ENCODE data around the gene MYT1. TPM values are rescaled to one million over a fixed set of nuclear protein-coding genes. Genes with fewer than 3 reads are reported as not detected.
A peak's percentile ranks its signal among the peaks of the same experiment; 100 is the strongest.

The MYT1 gene
- total and polyA plus RNA-seq, 2 donors (not counting 1 experiment from before 2014, with no cell fraction given), result not detected

DNA sequence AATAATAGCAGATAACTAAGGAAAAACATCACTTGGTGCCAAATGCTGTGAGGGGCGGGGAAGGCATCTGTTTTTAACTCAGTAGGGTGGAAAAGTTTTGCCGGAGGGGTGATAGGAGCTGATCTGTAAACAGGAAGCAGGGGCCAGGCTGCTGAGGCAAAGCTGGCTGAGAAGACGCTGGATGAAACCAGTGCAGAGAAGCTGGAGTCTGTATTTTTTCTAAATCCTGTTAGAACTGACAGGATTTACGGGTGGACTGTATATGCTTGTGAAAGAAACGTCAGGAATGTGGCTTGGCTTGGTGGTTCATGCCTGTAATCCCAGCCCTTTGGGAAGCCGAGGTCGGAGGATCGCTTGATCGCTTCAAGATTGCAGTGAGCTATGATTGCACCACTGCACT, 96.9 kb downstream of the MYT1 start:
- Histone ChIP-seq H3K36me3 (ENCODE audit: control insufficient read depth, insufficient read depth, low read length) (peaks cover 2% of the 10 kb centered on the region), H3K27ac (ENCODE audit: insufficient read depth, low read length) (no peak overlapping the region), H3K4me2 (ENCODE audit: extremely low read depth, insufficient read depth, low read length) (no peak overlapping the region), H3K9me3 (ENCODE audit: control insufficient read depth, insufficient read depth, low read depth, low read length) (no peaks in the 10 kb centered on the region), H3K79me2 (ENCODE audit: control insufficient read depth, insufficient read depth, low read length) (peaks cover 7% of the 10 kb centered on the region), H4K20me1 (ENCODE audit: control insufficient read depth, extremely low read depth, insufficient read depth, low read length) (no peaks in the 10 kb centered on the region), H3K4me1 (ENCODE audit: control insufficient read depth, extremely low read depth, insufficient read depth, low read length) (peaks cover 4% of the 10 kb centered on the region), H3K27me3 (ENCODE audit: control insufficient read depth, insufficient read depth, low read length) (no peaks in the 10 kb centered on the region), H3K4me3 (replicated peaks in 1 of 4; ENCODE audit: control extremely low read depth in 1 of 4, insufficient read depth in 1 of 4, low read depth in 3 of 4, low read length in 4 of 4) (no peak overlapping the region), H2AFZ (ENCODE audit: low read length) (no peak overlapping the region), H3K9ac (ENCODE audit: insufficient read depth, low read length) (no peak overlapping the region)
- DNase-seq (ENCODE audit: low read depth in 2 of 2), result peak in 1 of 2 donors; percentile 64
- TF ChIP-seq CTCF (conservative IDR thresholded peaks at IDR 0.05 in 1 of 2, IDR thresholded peaks at IDR 0.05 in 1 of 2; ENCODE audit: low read depth in 1 of 2, low read length in 2 of 2) (no peak), EZH2 (IDR thresholded peaks at IDR 0.05; ENCODE audit: low read length, missing control alignments) (no peak)

DNA sequence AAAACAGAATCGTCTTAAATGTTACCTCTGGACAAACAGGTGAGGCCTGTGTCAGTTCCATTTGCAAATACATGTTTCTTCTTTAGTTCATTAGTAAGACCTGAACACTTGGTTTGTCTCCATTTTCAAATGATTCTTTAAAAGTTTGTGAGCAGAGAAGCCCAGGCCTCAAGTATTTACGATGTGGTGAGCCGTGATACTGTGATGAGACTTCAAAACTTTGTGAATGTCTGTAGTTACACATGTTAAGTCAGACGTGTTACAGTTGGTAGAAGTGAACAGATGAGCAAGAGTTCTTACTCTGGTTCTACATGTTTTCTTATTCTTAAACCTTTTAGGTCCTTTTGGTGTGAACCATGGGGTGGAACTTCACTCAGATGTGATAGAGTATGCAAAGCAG, 99.8 kb downstream of the MYT1 start:
- no peak overlapping the region for H3K9ac ChIP-seq (ENCODE audit: insufficient read depth, low read length)
- H3K27me3 ChIP-seq (ENCODE audit: control insufficient read depth, insufficient read depth, low read length), result no peaks in the 10 kb centered on the region
- no peak overlapping the region for H3K4me2 ChIP-seq (ENCODE audit: extremely low read depth, insufficient read depth, low read length)
- H3K4me3 ChIP-seq (replicated peaks in 1 of 4; ENCODE audit: control extremely low read depth in 1 of 4, insufficient read depth in 1 of 4, low read depth in 3 of 4, low read length in 4 of 4), result no peak overlapping the region
- H3K4me1 ChIP-seq (ENCODE audit: control insufficient read depth, extremely low read depth, insufficient read depth, low read length), result no peaks in the 10 kb centered on the region
- no peaks in the 10 kb centered on the region for H3K9me3 ChIP-seq (ENCODE audit: control insufficient read depth, insufficient read depth, low read depth, low read length)
- no peaks in the 10 kb centered on the region for H3K79me2 ChIP-seq (ENCODE audit: control insufficient read depth, insufficient read depth, low read length)
- no peak overlapping the region for H2AFZ ChIP-seq (ENCODE audit: low read length)
- H3K27ac ChIP-seq (ENCODE audit: insufficient read depth, low read length), result no peak overlapping the region
- DNase-seq (ENCODE audit: low read depth in 2 of 2), result no peak
- peaks cover 2% of the 10 kb centered on the region for H3K36me3 ChIP-seq (ENCODE audit: control insufficient read depth, insufficient read depth, low read length)
- H4K20me1 ChIP-seq (ENCODE audit: control insufficient read depth, extremely low read depth, insufficient read depth, low read length), result no peaks in the 10 kb centered on the region
- TF ChIP-seq CTCF (conservative IDR thresholded peaks at IDR 0.05 in 1 of 2, IDR thresholded peaks at IDR 0.05 in 1 of 2; ENCODE audit: low read depth in 1 of 2, low read length in 2 of 2) (no peak), EZH2 (IDR thresholded peaks at IDR 0.05; ENCODE audit: low read length, missing control alignments) (no peak)

GRCh38 chr20:64265201-64265600, 100.9 kb downstream of the MYT1 start:
- Histone ChIP-seq H3K9me3 (ENCODE audit: control insufficient read depth, insufficient read depth, low read depth, low read length) (no peaks in the 10 kb centered on the region), H3K9ac (ENCODE audit: insufficient read depth, low read length) (no peak overlapping the region), H3K79me2 (ENCODE audit: control insufficient read depth, insufficient read depth, low read length) (no peaks in the 10 kb centered on the region), H3K36me3 (ENCODE audit: control insufficient read depth, insufficient read depth, low read length) (peaks cover 3% of the 10 kb centered on the region), H3K4me3 (replicated peaks in 1 of 4; ENCODE audit: control extremely low read depth in 1 of 4, insufficient read depth in 1 of 4, low read depth in 3 of 4, low read length in 4 of 4) (no peak overlapping the region), H2AFZ (ENCODE audit: low read length) (no peak overlapping the region), H3K4me2 (ENCODE audit: extremely low read depth, insufficient read depth, low read length) (no peak overlapping the region), H4K20me1 (ENCODE audit: control insufficient read depth, extremely low read depth, insufficient read depth, low read length) (no peaks in the 10 kb centered on the region), H3K27ac (ENCODE audit: insufficient read depth, low read length) (no peak overlapping the region), H3K4me1 (ENCODE audit: control insufficient read depth, extremely low read depth, insufficient read depth, low read length) (no peaks in the 10 kb centered on the region), H3K27me3 (ENCODE audit: control insufficient read depth, insufficient read depth, low read length) (no peaks in the 10 kb centered on the region)
- TF ChIP-seq EZH2 (IDR thresholded peaks at IDR 0.05; ENCODE audit: low read length, missing control alignments), result no peak
- TF ChIP-seq CTCF (conservative IDR thresholded peaks at IDR 0.05 in 1 of 2, IDR thresholded peaks at IDR 0.05 in 1 of 2; ENCODE audit: low read depth in 1 of 2, low read length in 2 of 2), result no peak
- no peak for DNase-seq (ENCODE audit: low read depth in 2 of 2)
